Femur (tissue), 1 donor: ENCODE results near the gene TMEM121B.

Experiments used
- DNase-seq: peaks from one replicate; pipeline ENCODE4 v3.0.0-alpha.2; 2017

Gene TMEM121B

DNA sequence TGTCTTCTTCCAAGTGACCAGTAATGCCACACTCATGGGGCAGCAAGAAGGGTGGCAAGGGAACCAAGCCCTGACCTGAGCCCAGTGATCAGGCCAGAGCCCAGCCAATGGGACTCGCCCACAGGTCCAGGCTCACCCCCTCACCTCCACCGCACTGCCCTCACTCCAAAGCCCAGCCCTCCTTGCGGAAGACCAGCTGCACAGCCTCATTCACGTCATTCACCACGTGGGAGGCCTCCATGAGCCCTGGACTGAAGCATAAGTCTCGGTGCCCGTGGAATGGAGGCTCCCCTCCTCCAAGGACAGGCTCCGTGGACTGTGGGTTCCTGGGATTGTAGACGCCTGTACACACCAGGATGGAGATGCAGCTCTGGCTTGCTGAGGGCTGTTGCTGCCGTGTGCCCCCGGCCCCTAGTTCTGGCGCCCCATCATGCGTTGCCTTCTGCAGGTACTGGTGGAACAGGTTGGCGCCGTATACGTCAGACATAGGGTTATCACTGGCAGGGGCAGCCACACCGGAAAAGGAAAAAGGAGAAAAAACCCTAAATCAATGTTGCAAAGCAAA, 16.8 kb upstream of the TMEM121B start:
- no peak for DNase-seq

DNA sequence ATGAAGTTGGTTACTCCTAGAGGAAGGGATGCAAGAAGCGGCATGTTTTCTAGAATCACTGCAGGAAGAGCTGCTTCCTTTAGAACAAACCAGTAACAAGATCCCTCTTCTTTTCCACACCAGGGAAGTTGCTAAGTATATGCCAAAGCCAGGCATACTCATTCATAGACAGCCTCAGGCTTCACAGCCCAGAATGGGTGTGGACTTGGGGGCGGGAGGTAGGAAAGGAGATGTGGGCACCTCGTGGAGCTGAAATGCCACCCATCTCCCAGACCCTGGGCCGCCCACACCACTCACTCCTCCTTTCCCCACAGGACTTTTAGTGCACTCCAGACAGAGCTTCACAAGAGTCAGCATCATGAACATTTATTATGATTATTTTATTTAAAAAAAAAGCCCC, 16.0 kb upstream of the TMEM121B start:
- DNase-seq = no peak

DNA sequence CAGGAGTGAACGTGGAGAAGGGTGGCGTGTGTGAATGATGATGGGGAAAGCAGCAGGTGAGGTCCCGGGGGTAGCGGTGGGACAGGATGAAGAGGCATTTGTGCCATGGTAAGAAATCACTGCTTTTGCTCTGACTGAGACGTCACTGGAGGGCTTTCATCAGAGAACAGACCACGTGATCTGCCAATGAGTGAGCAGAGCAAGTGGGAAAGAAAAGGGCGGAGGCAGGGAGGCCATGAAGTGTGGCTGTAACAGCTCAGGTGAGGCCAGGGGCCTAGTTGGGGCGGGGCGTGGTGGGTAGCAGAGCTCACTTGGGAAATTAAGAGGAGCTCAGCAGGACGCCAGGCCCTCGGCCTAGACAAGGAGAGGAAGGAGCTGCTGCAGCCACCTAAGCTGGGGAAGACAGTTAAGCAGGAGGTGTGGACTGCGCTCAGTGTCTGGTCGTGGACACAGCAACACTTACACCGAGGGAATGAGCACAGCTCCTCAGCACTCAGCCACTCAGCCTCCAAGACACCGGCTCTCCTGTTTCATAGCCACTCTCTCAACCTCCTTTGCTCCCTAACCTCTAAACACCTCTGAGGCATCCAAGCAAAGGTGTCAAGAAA, 14.1 kb upstream of the TMEM121B start:
- no peak for DNase-seq

- DNase-seq = no peak
Observed at GRCh38 chr22:17133137-17133536, 12.0 kb upstream of the TMEM121B start.

GRCh38 chr22:17132112-17132511, 11.0 kb upstream of the TMEM121B start:
- DNase-seq = no peak

DNA sequence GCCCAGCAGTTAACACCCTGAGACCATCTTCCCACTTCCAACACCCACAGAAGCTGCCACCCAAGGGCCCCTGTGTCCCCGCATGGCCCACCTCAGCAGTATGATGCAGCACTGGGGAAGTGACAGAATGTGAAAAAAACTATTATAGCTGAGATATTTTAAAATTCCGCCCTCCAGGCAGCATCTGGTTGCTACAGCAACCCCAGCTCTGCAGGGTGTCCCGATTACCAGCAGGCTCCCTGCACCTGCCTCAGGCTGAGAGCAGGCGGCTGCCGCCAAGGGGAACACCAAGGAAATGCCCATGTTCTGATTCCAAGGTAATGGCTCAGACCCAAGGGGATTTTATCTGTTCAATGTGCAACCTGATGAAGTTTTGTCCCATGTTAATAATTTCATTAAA, 10.5 kb upstream of the TMEM121B start:
- DNase-seq = no peak

- DNase-seq = no peak
Observed at GRCh38 chr22:17130199-17130598, 9.0 kb upstream of the TMEM121B start.

GRCh38 chr22:17120711-17121232, 388 bp downstream of the TMEM121B start:
- no peak for DNase-seq

DNA sequence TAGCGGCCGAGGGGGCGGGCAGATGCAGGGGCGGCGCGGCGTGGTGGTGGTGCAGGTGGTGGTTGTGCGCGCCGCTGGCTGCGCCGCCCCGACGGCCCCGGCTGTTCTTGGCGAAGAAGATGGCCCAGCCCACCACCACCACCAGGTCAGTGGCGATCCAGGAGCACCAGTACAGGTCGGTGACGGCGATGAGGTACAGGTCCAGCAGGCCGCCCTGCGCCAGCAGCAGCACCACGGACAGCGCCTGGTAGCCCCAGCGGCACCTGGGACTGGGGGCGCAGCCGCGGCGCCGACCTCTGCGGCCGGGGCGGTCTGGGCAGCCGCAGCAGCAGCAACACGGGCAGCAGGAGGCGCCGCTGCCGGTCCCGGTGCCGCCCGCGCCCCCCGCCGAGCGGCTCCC, 879 bp downstream of the TMEM121B start:
- DNase-seq = peak; percentile 75

- no peak for DNase-seq
Observed at GRCh38 chr22:17119481-17120202, 1.5 kb downstream of the TMEM121B start.

DNA sequence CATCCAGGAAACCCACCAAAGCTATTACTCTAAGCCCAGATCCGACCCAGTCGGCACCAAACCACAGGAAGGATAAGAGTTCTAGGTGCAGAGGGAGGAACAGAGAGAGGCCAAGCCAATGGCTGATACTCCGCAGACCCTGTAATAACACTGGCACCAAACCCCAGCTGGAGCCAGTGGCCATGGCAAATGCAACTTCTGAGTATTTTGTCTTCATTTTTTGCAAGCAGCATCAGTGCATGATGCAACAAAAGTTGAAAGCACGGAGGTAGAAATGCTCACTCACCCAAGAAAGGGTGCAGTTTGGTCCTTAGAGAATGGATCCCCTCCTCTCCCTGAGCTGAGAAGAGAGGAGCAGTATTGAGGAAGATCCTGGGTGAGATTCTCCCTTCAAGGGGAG, 2.8 kb downstream of the TMEM121B start:
- DNase-seq = no peak

DNA sequence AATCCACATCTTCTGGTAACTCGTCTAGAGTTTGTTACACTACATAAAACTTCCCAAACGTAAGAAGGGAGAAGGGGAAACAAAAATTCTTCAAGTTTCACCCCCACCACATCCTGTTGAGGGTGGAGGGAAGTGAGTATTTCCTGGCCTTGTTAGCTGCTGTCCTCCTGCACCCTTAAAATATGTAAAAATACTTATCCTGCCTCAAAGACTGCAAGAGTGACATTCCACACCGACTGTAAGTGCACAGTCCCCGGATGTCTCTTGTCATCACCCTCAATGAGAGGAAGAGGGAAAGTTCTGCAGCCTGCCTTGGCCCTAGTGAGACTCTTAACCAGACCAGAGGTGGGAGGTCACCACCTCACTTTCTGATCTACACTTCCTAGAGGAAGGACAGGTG, 3.3 kb downstream of the TMEM121B start:
- DNase-seq = no peak

DNA sequence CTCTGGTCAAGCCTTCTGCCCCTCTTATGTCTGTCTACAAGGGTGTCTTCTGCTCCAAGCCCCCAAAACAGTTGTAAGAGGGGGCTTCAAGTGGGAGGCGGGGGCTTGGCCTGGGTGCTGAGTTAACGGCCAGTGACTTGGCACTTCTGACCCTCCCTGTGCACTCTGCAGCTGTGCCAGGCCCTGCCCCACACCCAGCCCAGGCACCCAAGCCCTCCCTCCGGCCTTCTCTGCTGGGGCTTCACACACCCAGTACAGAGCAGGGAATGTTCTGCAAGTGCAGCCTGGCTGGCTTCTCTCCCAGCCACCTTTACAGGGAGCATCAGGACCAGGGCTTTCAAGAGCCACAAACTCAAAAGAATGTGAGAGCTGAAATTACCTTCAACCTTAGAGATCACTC, 3.8 kb downstream of the TMEM121B start:
- DNase-seq = no peak

GRCh38 chr22:17116572-17117330, 4.4 kb downstream of the TMEM121B start:
- no peak for DNase-seq

DNA sequence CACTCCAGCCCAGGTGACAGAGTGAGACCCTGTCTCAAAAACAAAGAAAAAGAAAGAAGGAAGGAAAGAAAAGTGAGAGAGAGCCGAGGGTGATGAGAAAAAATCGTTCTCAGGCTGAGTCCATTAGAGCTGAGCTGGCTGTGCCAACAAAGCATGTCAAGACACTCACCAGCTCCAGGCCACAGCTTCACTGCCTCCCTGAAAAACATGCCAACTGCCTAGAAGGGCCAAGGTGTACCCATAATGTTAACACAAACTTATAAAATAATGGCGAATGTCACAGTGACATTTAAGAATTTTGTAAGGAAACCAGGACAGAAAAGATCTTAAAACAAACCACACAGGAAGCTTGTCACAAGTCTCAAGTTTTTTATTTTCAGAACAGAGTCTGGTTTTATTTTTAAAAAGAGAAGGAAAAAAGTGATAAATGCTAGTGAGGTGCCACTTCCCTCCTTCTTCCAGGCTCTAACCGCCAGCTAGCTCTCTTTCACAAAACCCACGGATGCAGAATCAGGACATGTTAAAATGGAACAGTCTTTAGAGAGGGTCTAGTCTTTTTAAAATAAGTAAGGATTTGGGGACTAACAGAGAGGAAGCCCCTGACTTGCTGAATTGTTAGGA, 5.1 kb downstream of the TMEM121B start:
- no peak for DNase-seq

DNA sequence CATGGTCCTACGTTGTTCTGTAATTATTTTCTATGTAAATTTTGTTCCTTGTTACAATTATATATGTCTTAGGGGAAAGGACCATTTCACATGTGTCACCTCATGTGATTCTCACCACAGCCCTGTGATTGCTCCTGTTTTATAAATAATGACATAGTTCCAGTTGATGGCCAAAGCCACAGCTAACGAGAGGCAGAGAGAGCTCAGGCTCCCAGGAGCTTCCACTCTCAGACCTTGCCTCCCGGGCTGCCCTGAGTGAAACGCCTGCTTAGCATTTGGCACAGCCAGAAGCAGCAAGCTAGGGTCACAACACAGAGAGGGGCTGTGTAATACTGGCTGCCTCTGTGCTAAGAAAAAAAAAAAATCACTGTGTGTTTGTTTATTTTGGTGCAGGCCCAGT, 5.9 kb downstream of the TMEM121B start:
- no peak for DNase-seq

DNA sequence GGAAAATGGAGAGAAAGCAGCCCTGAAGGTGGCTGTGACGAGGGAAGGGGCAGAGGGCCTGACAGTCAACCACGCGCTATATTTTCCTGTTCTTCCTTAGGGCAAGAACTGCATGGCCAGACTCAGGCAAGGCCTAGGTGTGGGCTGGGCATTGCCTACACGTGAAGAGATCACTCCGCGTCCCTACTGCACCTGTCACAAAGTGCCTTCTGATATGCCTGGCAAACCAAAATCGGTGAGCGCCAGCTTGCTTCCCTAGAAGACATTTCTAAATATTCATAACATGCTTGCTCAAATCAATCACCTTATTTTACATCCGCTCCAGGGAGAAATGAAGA, 6.3 kb downstream of the TMEM121B start:
- no peak for DNase-seq

DNA sequence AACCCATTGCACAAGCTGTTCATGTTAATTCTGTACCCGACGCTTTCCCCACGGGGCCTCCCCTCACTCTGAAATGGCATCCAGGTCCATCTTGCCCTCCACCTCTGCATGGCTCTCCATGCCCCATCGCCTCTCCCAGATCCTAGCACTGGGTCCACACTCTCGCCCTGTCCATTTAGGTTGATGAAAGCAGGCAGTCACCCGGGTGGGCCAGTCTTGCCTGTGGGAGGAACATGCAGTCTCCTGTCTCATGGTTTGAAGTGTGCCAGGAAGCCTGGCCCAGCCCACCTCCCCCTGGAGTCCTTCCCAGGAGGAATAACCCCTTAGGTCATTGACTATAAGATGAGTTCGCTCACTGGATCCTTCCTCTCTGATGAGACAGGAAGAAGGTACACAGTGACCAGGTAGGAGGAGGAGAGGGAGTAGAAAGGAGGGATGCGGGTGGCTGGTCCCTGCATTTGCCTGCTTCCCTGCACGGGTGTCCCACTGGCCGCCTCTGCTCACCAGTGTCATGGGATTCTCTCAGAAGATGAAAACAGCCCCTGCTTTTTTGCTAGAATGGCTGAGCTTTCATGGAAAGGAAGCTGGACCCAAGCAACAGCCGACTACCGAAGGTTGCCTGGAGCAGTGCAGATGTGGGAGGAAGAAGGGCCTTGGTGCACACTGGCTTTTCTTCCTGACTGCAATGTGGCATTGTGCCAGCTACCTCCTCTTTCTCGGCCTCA, 6.8 kb downstream of the TMEM121B start:
- no peak for DNase-seq

- DNase-seq = no peak
Observed at GRCh38 chr22:17113600-17113999, 7.6 kb downstream of the TMEM121B start.

GRCh38 chr22:17112491-17113042, 8.6 kb downstream of the TMEM121B start:
- DNase-seq = no peak

DNA sequence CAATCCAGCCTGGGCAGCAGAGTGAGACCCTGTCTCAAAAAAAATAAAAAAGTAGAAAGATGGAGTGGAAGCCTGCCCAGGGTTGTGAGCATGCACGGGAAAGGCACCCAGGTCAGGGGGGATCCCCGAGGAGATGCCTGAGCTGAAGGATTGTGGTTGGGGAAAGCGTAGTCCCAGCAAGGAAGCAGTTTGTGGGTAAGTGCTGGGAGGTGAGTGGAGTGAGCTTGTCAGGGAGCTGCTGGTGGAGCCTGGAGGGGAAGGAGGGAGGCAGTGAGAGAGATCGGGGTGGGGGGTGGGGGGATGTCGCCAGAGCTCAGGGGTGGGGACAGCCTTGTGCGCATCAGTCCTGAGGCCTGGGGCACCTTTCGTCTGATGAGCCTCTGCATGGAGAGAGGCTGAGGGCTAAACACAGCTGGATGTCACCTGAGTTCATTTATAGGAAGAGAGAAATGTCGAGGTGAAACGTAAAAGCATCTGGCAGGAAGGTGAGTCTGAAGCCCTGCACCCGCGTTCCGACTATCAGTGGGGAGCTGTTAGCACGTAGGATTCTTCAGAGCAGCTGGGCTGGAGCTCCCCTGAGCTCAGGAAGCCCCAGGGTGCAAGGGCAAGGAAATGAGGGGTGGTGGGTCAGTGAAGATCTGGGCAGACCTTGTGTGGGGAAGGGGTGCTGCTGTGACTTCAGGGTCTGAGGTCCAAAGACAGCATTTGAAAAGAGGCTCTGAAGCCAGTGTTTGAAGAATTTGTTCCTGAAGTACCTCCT, 10.2 kb downstream of the TMEM121B start:
- no peak for DNase-seq
